ENCODE measurements around the gene PPT2.
"Not testable (repeated sequence)": the region's sequence is repeated elsewhere in the genome, so short reads cannot be mapped to it uniquely, and the experiment has no call there.

The PPT2 gene

DNA sequence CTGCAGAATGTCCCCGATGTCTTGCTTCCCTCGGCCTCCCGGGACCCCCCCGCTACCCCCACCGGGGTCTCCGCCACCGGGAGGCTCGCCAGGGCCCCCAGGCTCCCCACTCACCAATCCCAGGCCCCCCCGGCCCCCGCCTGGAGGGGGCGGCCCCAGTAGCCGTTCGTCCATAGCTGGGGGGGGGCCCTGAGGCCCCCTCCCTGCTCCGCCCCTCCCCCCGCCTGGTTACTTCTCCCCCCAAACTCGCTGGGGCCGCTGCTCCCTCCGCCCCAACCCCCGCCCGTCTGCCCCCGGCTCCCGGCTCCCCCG, 35.8 kb downstream of the PPT2 start:
- no peak for DNase-seq (ENCODE audit: low read depth in 2 of 2)

DNA sequence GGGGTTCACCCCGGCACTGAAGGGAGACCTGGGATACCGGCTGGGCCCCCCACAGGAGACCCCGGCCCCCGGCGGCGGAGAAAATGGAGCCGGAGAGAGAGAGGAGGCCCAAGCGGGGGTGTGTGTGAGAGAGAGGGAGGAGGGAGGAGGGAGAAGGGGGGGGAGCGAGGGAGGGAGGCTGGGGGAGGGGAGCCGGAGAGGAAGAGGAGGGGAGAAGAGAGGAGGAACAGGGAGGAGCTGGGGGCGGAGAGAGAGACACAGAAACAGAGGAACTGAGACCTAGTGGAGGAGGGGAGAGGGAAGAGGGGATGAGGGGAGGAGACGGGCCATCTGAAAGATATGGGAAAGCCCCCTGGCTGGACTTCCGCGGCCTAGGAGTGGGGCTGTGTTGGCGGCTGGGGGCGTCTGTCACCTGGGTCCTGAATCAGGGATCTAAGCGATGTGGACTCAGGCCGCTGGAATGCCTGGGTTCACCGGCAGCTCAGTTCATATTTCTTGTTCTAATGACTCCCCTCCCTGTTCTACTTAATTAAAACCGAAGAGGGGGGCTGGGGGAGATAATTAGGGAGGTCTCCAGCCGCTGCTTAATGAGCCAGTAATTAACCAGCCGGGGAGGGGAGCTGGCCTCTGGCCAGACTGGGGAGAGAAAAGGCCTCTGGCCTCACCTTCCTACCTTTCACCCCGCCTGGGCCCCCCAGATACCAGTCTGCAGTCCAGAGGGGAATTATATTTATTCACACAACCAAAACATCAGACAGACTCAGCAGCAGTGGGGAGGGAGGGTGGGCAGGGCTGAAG, 36.3 kb downstream of the PPT2 start, which contains the start of gene PBX2:
Gene PBX2 (minus strand): TSS at position 149 of the 798 bp plus-strand sequence. CDS start 287 bp downstream, outside the sequence.
- DNase-seq (ENCODE audit: low read depth in 2 of 2): peak; percentile 85 to 87

DNA sequence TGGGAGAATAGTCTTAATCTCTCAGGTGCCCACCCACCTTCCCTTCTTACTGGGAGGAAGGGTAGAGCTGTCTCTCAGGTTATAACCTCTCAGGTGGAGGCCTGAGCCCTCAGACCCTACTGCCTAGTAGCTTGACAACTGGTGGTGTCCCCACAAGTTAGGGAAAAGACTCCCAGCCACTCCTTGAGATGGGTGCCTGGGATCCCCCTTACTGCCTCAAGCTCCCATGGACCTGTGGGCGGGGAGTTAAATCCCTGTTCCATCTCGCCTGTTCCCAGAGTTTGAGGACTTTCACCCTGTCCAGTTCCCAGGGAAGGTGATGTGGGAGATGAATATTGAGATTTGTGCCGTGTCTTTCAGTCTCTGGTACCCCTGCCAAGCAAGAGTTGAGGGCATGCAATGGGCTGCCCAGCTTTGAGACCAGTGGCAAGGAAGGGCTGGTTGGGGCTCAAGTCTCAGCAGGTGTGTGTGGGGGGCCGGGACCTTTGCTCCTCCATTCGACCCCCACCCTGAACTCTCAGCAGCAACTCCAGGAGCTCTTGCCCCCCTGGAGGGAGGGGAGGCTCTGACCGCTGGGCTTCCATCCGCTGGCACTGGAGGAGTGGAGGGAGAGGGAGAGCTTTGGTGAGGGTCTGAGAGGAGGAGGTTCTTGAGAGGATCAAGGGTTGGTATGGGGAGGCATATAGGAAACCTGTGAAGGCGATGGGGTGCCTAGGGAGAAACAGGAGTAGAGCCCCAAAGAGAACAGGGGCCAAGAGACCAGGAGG, 37.2 kb downstream of the PPT2 start:
- no peak for DNase-seq (ENCODE audit: low read depth in 2 of 2)

- DNase-seq (ENCODE audit: low read depth in 2 of 2): no peak
Observed at GRCh38 chr6:32191696-32192607, 38.0 kb downstream of the PPT2 start.

DNA sequence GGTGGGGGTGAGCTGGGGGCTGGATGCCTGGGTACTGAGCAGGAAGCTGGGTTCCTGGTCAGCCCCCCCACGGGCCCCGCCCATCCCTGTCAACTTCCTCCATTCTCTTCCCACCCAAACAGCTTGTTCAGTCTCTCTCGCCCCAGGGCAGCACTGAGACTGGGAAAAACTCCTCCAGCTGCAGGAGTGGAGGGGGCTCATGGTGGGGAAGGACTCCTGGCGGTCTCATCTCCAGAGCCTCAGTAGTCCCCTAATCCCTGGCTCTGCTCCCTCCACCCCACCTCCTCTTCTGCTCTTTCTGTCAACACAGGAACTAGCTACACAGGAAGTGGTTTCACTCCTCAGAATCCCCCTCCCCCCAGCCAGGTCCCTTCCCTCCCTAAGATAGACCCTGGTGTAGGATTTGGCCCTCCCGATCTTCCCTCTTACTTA, 38.7 kb downstream of the PPT2 start, which contains the start of gene GPSM3:
Gene GPSM3 (minus strand): TSS at position 36 of the 432 bp plus-strand sequence. CDS start 130 bp downstream, outside the sequence.
- peak; percentile 36 to 37 for DNase-seq (ENCODE audit: low read depth in 2 of 2)

DNA sequence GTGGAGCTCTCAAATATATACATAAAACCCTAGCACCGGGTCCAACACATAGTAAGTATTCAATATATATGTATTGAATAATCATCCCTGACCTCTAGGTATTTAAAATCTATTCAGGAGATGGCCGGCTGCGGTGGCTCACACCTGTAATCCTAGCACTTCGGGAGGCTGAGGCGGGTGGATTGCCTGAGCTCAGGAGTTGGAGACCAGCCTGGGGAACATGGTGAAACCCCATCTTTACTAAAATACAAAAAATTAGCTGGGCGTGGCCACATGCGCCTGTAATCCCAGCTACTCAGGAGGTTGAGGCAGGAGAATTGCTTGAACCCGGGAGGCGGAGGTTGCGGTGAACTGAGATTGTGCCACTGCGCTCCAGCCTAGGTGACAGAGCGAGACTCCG, 39.2 kb downstream of the PPT2 start:
- not testable (repeated sequence) for DNase-seq (ENCODE audit: low read depth in 2 of 2)

GRCh38 chr6:32194388-32194787, 40.4 kb downstream of the PPT2 start:
- DNase-seq (ENCODE audit: low read depth in 2 of 2): no peak

DNA sequence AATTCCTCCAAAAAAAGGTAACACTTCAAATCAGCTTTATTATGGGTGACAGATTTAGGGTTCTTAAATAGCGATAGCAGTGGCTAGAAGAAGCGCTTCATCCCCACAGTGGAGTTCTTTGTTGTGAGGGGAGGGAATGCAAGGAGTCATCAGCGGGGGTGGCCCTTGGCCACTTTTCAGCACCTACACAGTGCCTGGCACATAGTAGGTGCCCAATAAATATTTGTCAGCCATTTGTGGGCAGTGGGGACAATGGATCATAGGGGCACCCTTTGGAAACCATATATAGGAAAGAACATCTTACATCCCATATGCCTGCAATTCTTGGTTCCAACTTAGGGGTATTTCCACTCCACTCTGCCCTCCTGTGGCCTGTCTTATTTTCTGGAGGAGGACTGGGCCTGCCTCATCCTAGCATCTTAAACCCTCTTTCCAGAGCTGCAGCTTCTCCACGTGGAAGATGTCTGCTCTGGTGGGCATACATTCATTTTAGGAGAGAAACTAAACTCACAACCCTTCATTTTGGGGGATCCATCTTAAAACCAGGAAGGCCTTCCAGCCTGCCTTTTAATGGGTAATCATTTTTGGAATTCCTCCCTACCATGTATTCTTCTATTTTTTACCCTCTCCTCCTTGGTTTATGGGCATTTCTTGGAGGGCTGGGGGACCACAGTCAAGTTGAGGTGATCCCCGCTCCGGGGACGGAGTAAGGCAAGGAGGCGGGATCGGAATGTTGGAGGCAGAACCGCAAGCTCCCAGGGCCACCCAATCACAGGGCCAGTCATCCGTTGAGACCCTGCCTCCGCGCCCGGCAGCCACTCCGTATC, 41.1 kb downstream of the PPT2 start:
- peak in 1 of 2 experiments; percentile 26 for DNase-seq (ENCODE audit: low read depth in 2 of 2)

- DNase-seq (ENCODE audit: low read depth in 2 of 2): peak; percentile 99
Observed at GRCh38 chr6:32195652-32195901, 41.6 kb downstream of the PPT2 start.

- DNase-seq (ENCODE audit: low read depth in 2 of 2): peak; percentile 53 to 59
Observed at GRCh38 chr6:32195902-32196681, 42.2 kb downstream of the PPT2 start.

DNA sequence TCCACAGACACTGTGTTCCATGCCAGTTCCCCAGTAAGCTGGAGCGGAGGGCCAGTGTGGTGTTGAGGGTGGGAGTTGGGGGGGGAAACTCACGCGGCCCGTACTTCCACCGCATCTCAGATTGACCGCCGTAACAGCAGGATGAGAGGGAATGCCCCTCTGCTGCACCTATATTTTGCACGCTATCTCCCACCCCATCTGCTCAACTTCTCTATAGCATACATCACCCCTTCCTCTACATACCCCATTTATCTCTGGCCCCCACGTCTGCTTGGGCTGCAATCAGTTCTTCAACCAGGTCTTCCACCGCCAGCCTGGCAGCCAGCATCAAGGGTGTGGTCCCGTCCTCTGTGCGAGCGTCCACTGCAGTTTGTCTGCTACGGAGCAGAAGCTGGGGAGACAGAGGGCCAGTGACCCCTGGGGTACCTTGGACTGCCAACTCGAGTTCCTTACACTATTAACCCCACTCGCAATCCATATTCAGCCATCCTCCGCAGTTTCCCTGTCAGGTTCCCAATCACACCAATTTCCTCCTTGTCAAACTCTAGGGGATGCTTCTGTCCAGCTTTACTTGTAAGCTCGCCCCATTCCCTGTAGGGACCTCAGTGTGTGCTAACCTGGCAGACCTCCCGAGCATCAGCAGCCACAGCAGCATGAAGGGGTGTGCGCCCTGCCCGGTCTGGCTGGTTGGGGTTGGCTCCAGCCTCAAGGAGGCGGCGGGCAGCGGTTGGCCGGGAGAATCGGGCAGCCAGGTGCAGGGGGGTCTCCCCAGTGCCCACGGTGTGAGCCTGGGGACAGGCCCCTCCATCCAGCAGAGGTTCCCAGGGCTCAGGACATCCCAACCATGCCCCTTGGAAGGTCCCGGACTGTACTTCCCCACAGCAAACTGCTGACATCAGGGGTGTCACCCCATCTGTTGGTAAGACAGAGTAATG, 43.0 kb downstream of the PPT2 start:
- DNase-seq (ENCODE audit: low read depth in 2 of 2): no peak

GRCh38 chr6:32198345-32198696, 44.4 kb downstream of the PPT2 start:
- no peak for DNase-seq (ENCODE audit: low read depth in 2 of 2)

DNA sequence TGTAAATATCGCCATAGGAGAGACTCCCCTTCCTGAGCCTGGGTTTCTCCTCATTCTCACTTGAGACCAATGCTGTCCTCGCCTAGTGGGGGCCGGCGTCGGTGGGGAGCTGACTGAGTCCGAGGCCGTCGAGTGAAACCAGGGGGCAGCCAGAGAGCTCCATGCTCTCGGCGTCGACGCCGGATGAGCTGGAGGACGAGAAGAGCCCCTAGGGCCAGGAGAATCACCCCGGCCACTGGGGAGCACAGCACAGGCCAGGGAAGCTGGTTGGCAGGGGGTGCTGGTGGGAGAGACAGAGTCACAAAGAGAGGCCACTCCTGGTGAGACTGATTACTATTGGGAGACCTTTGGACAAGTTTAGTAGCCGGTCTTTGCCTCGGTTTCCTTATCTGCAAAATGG, 44.9 kb downstream of the PPT2 start:
- no peak for DNase-seq (ENCODE audit: low read depth in 2 of 2)

DNA sequence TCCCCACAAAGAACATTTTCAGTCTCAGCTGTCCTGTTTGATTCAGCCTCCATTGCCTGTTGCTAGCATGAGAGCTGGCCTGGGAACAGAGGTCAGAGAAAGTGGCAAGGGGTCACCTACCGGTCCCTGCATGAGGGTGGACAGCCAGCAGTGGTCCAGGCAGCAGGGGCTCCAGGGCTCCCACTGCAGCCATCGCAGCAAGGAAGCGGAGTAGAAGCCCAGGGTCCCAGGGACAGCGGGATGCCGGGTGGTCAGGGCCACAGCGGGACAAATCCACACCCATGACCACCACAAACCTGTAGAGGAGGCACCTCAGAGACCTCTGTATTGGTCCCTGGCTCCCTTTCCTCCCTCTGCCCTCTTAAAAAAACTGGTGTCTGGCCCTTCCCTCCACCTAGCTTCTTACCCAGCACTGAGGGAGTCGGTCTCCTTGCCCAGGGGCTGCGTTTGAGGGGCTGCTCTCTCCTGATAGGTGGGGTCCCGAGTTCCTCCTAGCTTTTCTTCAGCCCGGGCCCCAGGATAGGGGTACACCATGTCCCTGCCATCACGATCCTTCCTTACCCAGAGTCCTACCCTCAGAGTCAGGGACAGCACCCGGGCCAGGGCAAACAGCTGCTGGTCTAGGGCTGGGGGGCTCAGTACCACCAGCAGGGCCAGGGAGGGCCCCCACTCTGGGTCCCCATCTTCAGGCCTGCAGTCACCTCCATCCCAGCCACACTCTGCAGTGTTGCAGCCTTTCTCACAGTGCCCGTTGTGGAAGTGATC, 47.0 kb downstream of the PPT2 start:
- DNase-seq (ENCODE audit: low read depth in 2 of 2): no peak

DNA sequence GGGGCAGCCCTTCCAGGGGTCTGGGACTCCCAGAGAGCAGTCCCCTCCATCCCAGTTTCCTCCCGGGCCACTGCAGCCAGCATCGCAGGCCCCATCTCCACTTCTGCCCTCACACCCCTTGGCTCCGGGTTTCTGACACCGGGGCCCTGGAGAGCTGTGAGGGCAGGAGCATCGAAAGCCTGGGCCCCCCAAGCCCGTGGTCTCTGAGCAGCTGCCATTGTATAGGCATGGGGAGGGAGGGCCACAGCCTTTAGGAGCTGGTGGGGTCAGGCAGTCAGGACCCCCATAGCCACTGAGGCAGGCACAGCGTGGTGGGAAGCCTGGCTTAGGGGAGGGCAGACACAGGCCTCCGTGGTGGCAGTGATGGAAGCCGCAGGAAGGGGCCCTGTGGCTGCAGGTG, 48.2 kb downstream of the PPT2 start:
- DNase-seq (ENCODE audit: low read depth in 2 of 2): no peak

DNA sequence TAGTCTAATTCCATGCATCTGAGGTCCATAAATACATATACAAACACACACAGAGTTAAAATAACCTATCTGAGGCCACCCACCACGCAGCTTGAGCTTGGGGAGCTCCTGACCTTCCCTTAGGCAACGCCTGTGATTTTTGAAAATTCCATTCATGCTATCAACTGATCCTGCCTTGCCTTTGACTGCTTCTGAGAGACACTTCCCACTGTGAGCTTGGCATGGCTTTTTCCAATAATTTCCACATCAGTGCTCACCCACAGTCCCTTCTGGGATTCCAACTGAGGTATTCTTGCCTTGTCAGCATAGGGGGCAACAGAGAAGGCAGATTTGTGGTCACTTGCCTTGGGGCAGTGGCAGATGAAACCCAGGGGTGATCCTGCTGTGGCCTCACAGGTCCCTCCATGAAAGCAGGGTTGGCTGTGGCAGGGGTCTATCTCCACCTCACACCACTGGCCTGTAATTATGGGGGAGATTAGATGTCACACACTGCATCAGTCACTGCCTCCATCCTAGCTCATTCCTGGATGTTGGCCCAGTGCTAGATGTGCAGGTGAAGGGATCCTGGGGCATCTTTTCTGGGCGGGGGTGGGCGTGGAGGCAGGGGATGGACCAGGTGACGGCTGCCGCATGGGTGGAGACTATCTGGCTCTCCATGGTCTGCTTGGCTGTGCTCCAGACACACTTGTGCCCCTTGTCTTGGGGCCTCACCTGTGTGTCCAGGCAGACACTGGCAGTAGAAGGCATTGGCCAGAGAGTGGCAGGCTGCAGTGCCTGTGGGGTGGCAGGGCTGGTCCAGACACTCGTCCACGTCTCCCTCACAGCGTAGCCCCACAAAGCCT, 49.7 kb downstream of the PPT2 start:
- no peak for DNase-seq (ENCODE audit: low read depth in 2 of 2)

- DNase-seq (ENCODE audit: low read depth in 2 of 2): no peak
Observed at GRCh38 chr6:32204268-32204715, 50.4 kb downstream of the PPT2 start.

DNA sequence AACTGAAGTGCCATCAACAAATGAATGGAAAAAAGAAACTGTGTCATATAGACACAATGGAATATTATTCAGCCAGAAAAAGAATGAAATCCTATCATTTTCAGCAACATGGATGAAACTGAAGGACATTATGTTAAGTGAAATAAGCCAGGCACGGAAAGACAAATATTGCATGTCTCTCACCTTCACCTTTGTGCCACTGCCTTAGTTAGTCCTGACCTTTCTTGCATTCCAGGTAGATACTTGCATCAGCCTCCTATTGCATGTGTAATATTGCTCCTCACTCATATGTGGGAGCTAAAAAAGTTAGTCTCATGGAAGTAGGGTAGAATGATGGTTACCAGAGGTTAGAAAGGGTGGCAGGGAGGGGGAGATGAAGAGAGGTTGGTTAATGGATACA, 55.1 kb downstream of the PPT2 start:
- DNase-seq (ENCODE audit: low read depth in 2 of 2): no peak
